Calu3 (cell line): Measurements from ENCODE around the gene CDK16. TPM values are rescaled to one million over a fixed set of nuclear protein-coding genes. Genes with fewer than 3 reads are reported as not detected.

Source experiments
- BruUV-seq: library from RNA; stranded (reverse); fragments of 400-500 nt; replicated peaks from 2 replicates; lab custom pipeline; 2021; lab: Mats Ljungman, UMichigan
- CTCF ChIA-PET: fragments of 300-600 bp; sonication (Branson Sonifier 250); formaldehyde crosslinking; loops from one replicate; lab custom pipeline; 2022; ENCODE audit warnings: antibody characterized with exemption; lab: Charles Lee
- DNase-seq: peaks from one replicate; pipeline ENCODE4 v3.0.0; 2022
- H3K27ac Mint-ChIP-seq: one replicate; pipeline ENCODE4 v1.8.0; 2022; ENCODE audit warnings: mixed read lengths; ENCODE audit not compliant: unreplicated experiment
- H3K27me3 Mint-ChIP-seq: one replicate; pipeline ENCODE4 v1.8.0; 2022; ENCODE audit warnings: mixed read lengths; ENCODE audit not compliant: unreplicated experiment
- H3K36me3 Mint-ChIP-seq: one replicate; pipeline ENCODE4 v1.8.0; 2022; ENCODE audit warnings: mild to moderate bottlenecking, moderate library complexity, mixed read lengths; ENCODE audit not compliant: insufficient read depth, unreplicated experiment
- H3K4me1 Mint-ChIP-seq: one replicate; pipeline ENCODE4 v1.8.0; 2022; ENCODE audit warnings: mild to moderate bottlenecking, low read depth, mixed read lengths; ENCODE audit not compliant: unreplicated experiment
- H3K4me3 Mint-ChIP-seq: one replicate; pipeline ENCODE4 v1.8.0; 2022; ENCODE audit warnings: mild to moderate bottlenecking, low read depth, moderate library complexity, mixed read lengths; ENCODE audit not compliant: unreplicated experiment
- H3K9me3 Mint-ChIP-seq: one replicate; pipeline ENCODE4 v1.8.0; 2022; ENCODE audit warnings: low read depth, mixed read lengths; ENCODE audit not compliant: unreplicated experiment
- CTCF ChIP-seq: fragments of 200-600 bp; IDR thresholded peaks from one replicate; pipeline ENCODE4 v1.8.0; 2022; ENCODE audit warnings: antibody characterized with exemption; ENCODE audit not compliant: unreplicated experiment
- intact Hi-C: fragments of 100-400 bp; cut with micrococcal nuclease; formaldehyde crosslinking; loops from one replicate; pipeline ENCODE4 v1.10.0; 2022; ENCODE audit not compliant: unreplicated experiment
- total RNA-seq: library from RNA; stranded (reverse); gene quantifications from 2 replicates; pipeline ENCODE4 v1.2.3, GENCODE V29; 2022

CDK16 gene
- total RNA-seq, 1 experiment from 2014 or later = 154 TPM

- intact Hi-C loops = no loop called here
- Mint-ChIP-seq H3K4me1 (no peaks in the 10 kb centered on the region), H3K4me3 (no peak overlapping the region), H3K27ac (no peak overlapping the region), H3K27me3 (no peaks in the 10 kb centered on the region), H3K9me3 (no peaks in the 10 kb centered on the region), H3K36me3 (peaks cover 45% of the 10 kb centered on the region)
- CTCF ChIA-PET = no interaction called here
- no peak for DNase-seq
- no TSS peak for BruUV-seq
- no peak for TF ChIP-seq CTCF
These were observed 40.1 kb upstream of the CDK16 start for GRCh38 chrX:47178337-47178736.

- H3K4me3 Mint-ChIP-seq = no peak overlapping the region
- H3K9me3 Mint-ChIP-seq = no peaks in the 10 kb centered on the region
- no TSS peak for BruUV-seq
These were observed 39.1 kb upstream of the CDK16 start for GRCh38 chrX:47179221-47179927.

GRCh38 chrX:47179928-47180255 is 38.6 kb upstream of the CDK16 start:
- H3K9me3 Mint-ChIP-seq = no peaks in the 10 kb centered on the region
- H3K27me3 Mint-ChIP-seq = no peaks in the 10 kb centered on the region
- peaks cover 51% of the 10 kb centered on the region for H3K36me3 Mint-ChIP-seq
- BruUV-seq = no TSS peak
- H3K4me3 Mint-ChIP-seq = no peak overlapping the region
- TF ChIP-seq CTCF = no peak
- no peak overlapping the region for H3K27ac Mint-ChIP-seq
- no peak for DNase-seq
- intact Hi-C loops = no loop called here
- H3K4me1 Mint-ChIP-seq = no peaks in the 10 kb centered on the region
- CTCF ChIA-PET = no interaction called here

More at GRCh38 chrX:47179221-47179927, 39.1 kb upstream of the CDK16 start:
- CTCF ChIA-PET = no interaction called here
- Mint-ChIP-seq H3K4me1 (no peaks in the 10 kb centered on the region), H3K27me3 (no peaks in the 10 kb centered on the region), H3K27ac (no peak overlapping the region), H3K36me3 (peaks cover 46% of the 10 kb centered on the region)
- intact Hi-C loops = no loop called here
- TF ChIP-seq CTCF = no peak
- no peak for DNase-seq

GRCh38 chrX:47180346-47180745 is 38.1 kb upstream of the CDK16 start:
- Mint-ChIP-seq H3K36me3 (peaks cover 50% of the 10 kb centered on the region), H3K9me3 (no peaks in the 10 kb centered on the region), H3K4me1 (no peaks in the 10 kb centered on the region), H3K27ac (no peak overlapping the region), H3K27me3 (no peaks in the 10 kb centered on the region), H3K4me3 (no peak overlapping the region)
- intact Hi-C loops = no loop called here
- no peak for DNase-seq
- CTCF ChIA-PET = no interaction called here
- no peak for TF ChIP-seq CTCF
- no TSS peak for BruUV-seq
